ENCODE results near the gene TIGD4. TPM values are rescaled to one million over a fixed set of nuclear protein-coding genes. Genes with fewer than 3 reads are reported as not detected.

The TIGD4 gene
- 4.4 TPM for total RNA-seq
- 1 to 10 TPM; 1.3 to 8.8 (median 3.2) TPM for polyA plus RNA-seq (ENCODE audit: insufficient read depth in 1 of 8, insufficient read length in 8 of 8, low replicate concordance in 1 of 8)
- long read RNA-seq, donor 1, partial matches to known transcripts = 0 of 1 reads
- long read RNA-seq, donor 1, other reads (novel, unspliced or antisense) = 0 of 1 reads
- long read RNA-seq, donor 2 = 0 reads
- long read RNA-seq, donor 3 = 0 reads
- long read RNA-seq, donor 4 = 0 reads
- long read RNA-seq, donor 5, partial matches to known transcripts = 85 of 85 reads
- long read RNA-seq, donor 5, other reads (novel, unspliced or antisense) = 0 of 85 reads
- long read RNA-seq, donor 6 = 0 reads
- long read RNA-seq, donor 7 = 0 reads
- long read RNA-seq, donor 8 = 0 reads
- long read RNA-seq, donor 9 = 0 reads
- long read RNA-seq, donor 10 = 0 reads
- long read RNA-seq, donor 11, partial matches to known transcripts = 0 of 1 reads
- long read RNA-seq, donor 11, other reads (novel, unspliced or antisense) = 0 of 1 reads

GRCh38 chr4:152779513-152780266, at the start of gene TIGD4, which contains the start of gene ARFIP1:
TIGD4 (minus strand) TSS chr4:152779730; CDS start chr4:152771004, 8,726 bp downstream.
ARFIP1 (plus strand) TSS chr4:152779954; CDS start chr4:152829634, 49,680 bp downstream.
- WGBS (ENCODE audit: insufficient coverage) = under 1% methylated on average over 50 of the region's 55 CpGs
- Histone ChIP-seq H3K9me3 (replicated peaks; ENCODE audit: control insufficient read depth, low read depth, low read length) (no peaks in the 10 kb centered on the region), H3K4me1 (ENCODE audit: control insufficient read depth, insufficient read depth, low read length) (peaks cover 10% of the 10 kb centered on the region), H3K4me3 (ENCODE audit: low read length) (peak within 1 kb of the TSS; percentile 96), H3K27ac (ENCODE audit: low read length) (peak within 1 kb of the TSS; percentile 98), H3K27me3 (ENCODE audit: control insufficient read depth, insufficient read depth, low read length) (no peaks in the 10 kb centered on the region), H3K36me3 (ENCODE audit: control insufficient read depth, insufficient read depth, low read length) (no peaks in the 10 kb centered on the region)
- DNase-seq = peak; percentile 99

GRCh38 chr4:152828122-152828521, 48.6 kb upstream of the TIGD4 start:
- Histone ChIP-seq H3K4me3 (ENCODE audit: low read length) (no peak overlapping the region), H3K27me3 (ENCODE audit: control insufficient read depth, insufficient read depth, low read length) (no peaks in the 10 kb centered on the region), H3K27ac (ENCODE audit: low read length) (no peak overlapping the region), H3K4me1 (ENCODE audit: control insufficient read depth, insufficient read depth, low read length) (no peaks in the 10 kb centered on the region), H3K36me3 (ENCODE audit: control insufficient read depth, insufficient read depth, low read length) (no peaks in the 10 kb centered on the region), H3K9me3 (replicated peaks; ENCODE audit: control insufficient read depth, low read depth, low read length) (peaks cover 12% of the 10 kb centered on the region)
- WGBS (ENCODE audit: insufficient coverage) = no CpG with 5 or more reads among the region's 1 CpG
- no peak for DNase-seq

GRCh38 chr4:152825336-152825735, 45.8 kb upstream of the TIGD4 start:
- no peaks in the 10 kb centered on the region for H3K4me1 ChIP-seq (ENCODE audit: control insufficient read depth, insufficient read depth, low read length)
- no peaks in the 10 kb centered on the region for H3K27me3 ChIP-seq (ENCODE audit: control insufficient read depth, insufficient read depth, low read length)
- H3K36me3 ChIP-seq (ENCODE audit: control insufficient read depth, insufficient read depth, low read length) = peaks cover 1% of the 10 kb centered on the region
- no peak overlapping the region for H3K27ac ChIP-seq (ENCODE audit: low read length)
- no peak for DNase-seq
- H3K4me3 ChIP-seq (ENCODE audit: low read length) = no peak overlapping the region
- H3K9me3 ChIP-seq (replicated peaks; ENCODE audit: control insufficient read depth, low read depth, low read length) = peaks cover 19% of the 10 kb centered on the region

GRCh38 chr4:152824561-152824960, 45.0 kb upstream of the TIGD4 start:
- Histone ChIP-seq H3K36me3 (ENCODE audit: control insufficient read depth, insufficient read depth, low read length) (peaks cover 4% of the 10 kb centered on the region), H3K9me3 (replicated peaks; ENCODE audit: control insufficient read depth, low read depth, low read length) (peaks cover 22% of the 10 kb centered on the region), H3K27ac (ENCODE audit: low read length) (no peak overlapping the region), H3K4me3 (ENCODE audit: low read length) (no peak overlapping the region), H3K4me1 (ENCODE audit: control insufficient read depth, insufficient read depth, low read length) (no peaks in the 10 kb centered on the region), H3K27me3 (ENCODE audit: control insufficient read depth, insufficient read depth, low read length) (no peaks in the 10 kb centered on the region)
- no CpG with 5 or more reads among the region's 2 CpGs for WGBS (ENCODE audit: insufficient coverage)
- DNase-seq = no peak

- Histone ChIP-seq H3K9me3 (replicated peaks; ENCODE audit: control insufficient read depth, low read depth, low read length) (peaks cover 18% of the 10 kb centered on the region), H3K4me3 (ENCODE audit: low read length) (no peak overlapping the region), H3K27me3 (ENCODE audit: control insufficient read depth, insufficient read depth, low read length) (no peaks in the 10 kb centered on the region), H3K27ac (ENCODE audit: low read length) (no peak overlapping the region), H3K4me1 (ENCODE audit: control insufficient read depth, insufficient read depth, low read length) (no peaks in the 10 kb centered on the region), H3K36me3 (ENCODE audit: control insufficient read depth, insufficient read depth, low read length) (peaks cover 12% of the 10 kb centered on the region)
- DNase-seq = no peak
- WGBS (ENCODE audit: insufficient coverage) = no CpG with 5 or more reads among the region's 1 CpG
Observed at GRCh38 chr4:152822323-152822722, 42.8 kb upstream of the TIGD4 start.

GRCh38 chr4:152820073-152820472, 40.5 kb upstream of the TIGD4 start:
- H3K27me3 ChIP-seq (ENCODE audit: control insufficient read depth, insufficient read depth, low read length) = no peaks in the 10 kb centered on the region
- peaks cover 16% of the 10 kb centered on the region for H3K9me3 ChIP-seq (replicated peaks; ENCODE audit: control insufficient read depth, low read depth, low read length)
- peaks cover 12% of the 10 kb centered on the region for H3K36me3 ChIP-seq (ENCODE audit: control insufficient read depth, insufficient read depth, low read length)
- H3K4me3 ChIP-seq (ENCODE audit: low read length) = no peak overlapping the region
- no peak overlapping the region for H3K27ac ChIP-seq (ENCODE audit: low read length)
- no CpG with 5 or more reads among the region's 2 CpGs for WGBS (ENCODE audit: insufficient coverage)
- DNase-seq = no peak
- H3K4me1 ChIP-seq (ENCODE audit: control insufficient read depth, insufficient read depth, low read length) = no peaks in the 10 kb centered on the region

- Histone ChIP-seq H3K4me1 (ENCODE audit: control insufficient read depth, insufficient read depth, low read length) (no peaks in the 10 kb centered on the region), H3K27me3 (ENCODE audit: control insufficient read depth, insufficient read depth, low read length) (no peaks in the 10 kb centered on the region), H3K27ac (ENCODE audit: low read length) (no peak overlapping the region), H3K9me3 (replicated peaks; ENCODE audit: control insufficient read depth, low read depth, low read length) (peaks cover 25% of the 10 kb centered on the region), H3K36me3 (ENCODE audit: control insufficient read depth, insufficient read depth, low read length) (peaks cover 12% of the 10 kb centered on the region), H3K4me3 (ENCODE audit: low read length) (no peak overlapping the region)
- no peak for DNase-seq
- 85% methylated on average over 6 of the region's 7 CpGs for WGBS (ENCODE audit: insufficient coverage)
Observed at GRCh38 chr4:152819026-152819645, 39.6 kb upstream of the TIGD4 start.

- H3K27me3 ChIP-seq (ENCODE audit: control insufficient read depth, insufficient read depth, low read length) = no peaks in the 10 kb centered on the region
- H3K27ac ChIP-seq (ENCODE audit: low read length) = no peak overlapping the region
- peaks cover 29% of the 10 kb centered on the region for H3K9me3 ChIP-seq (replicated peaks; ENCODE audit: control insufficient read depth, low read depth, low read length)
- H3K4me3 ChIP-seq (ENCODE audit: low read length) = no peak overlapping the region
- no peaks in the 10 kb centered on the region for H3K4me1 ChIP-seq (ENCODE audit: control insufficient read depth, insufficient read depth, low read length)
- peaks cover 13% of the 10 kb centered on the region for H3K36me3 ChIP-seq (ENCODE audit: control insufficient read depth, insufficient read depth, low read length)
- no peak for DNase-seq
Observed at GRCh38 chr4:152817331-152817730, 37.8 kb upstream of the TIGD4 start.

GRCh38 chr4:152815078-152815477, 35.5 kb upstream of the TIGD4 start:
- no peak overlapping the region for H3K4me3 ChIP-seq (ENCODE audit: low read length)
- H3K27ac ChIP-seq (ENCODE audit: low read length) = no peak overlapping the region
- DNase-seq = no peak
- no peaks in the 10 kb centered on the region for H3K27me3 ChIP-seq (ENCODE audit: control insufficient read depth, insufficient read depth, low read length)
- no peaks in the 10 kb centered on the region for H3K4me1 ChIP-seq (ENCODE audit: control insufficient read depth, insufficient read depth, low read length)
- peaks cover 23% of the 10 kb centered on the region for H3K9me3 ChIP-seq (replicated peaks; ENCODE audit: control insufficient read depth, low read depth, low read length)
- peaks cover 13% of the 10 kb centered on the region for H3K36me3 ChIP-seq (ENCODE audit: control insufficient read depth, insufficient read depth, low read length)

GRCh38 chr4:152810715-152811287, 31.3 kb upstream of the TIGD4 start:
- Histone ChIP-seq H3K27me3 (ENCODE audit: control insufficient read depth, insufficient read depth, low read length) (no peaks in the 10 kb centered on the region), H3K27ac (ENCODE audit: low read length) (no peak overlapping the region), H3K9me3 (replicated peaks; ENCODE audit: control insufficient read depth, low read depth, low read length) (peaks cover 19% of the 10 kb centered on the region), H3K4me1 (ENCODE audit: control insufficient read depth, insufficient read depth, low read length) (no peaks in the 10 kb centered on the region), H3K4me3 (ENCODE audit: low read length) (no peak overlapping the region), H3K36me3 (ENCODE audit: control insufficient read depth, insufficient read depth, low read length) (peaks cover 2% of the 10 kb centered on the region)
- WGBS (ENCODE audit: insufficient coverage) = no CpG with 5 or more reads among the region's 11 CpGs
- DNase-seq = no peak
